Eye (tissue), 1 donor: Measurements from ENCODE around the gene STXBP1.

ENCODE experiments used
- DNase-seq: peaks from one replicate; pipeline ENCODE4 v3.0.0-alpha.2; 2015

Gene STXBP1

GRCh38 chr9:127660886-127661741 lies 49.0 kb downstream of the STXBP1 start:
- DNase-seq = peak; percentile 89

GRCh38 chr9:127662617-127663016 lies 50.5 kb downstream of the STXBP1 start:
- DNase-seq = no peak

GRCh38 chr9:127664324-127664677 lies 52.2 kb downstream of the STXBP1 start:
- DNase-seq = no peak

GRCh38 chr9:127664678-127665507 lies 52.8 kb downstream of the STXBP1 start:
- peak; percentile 89 for DNase-seq

- DNase-seq = peak; percentile 19
Measured at GRCh38 chr9:127667127-127667844, 55.2 kb downstream of the STXBP1 start.

- no peak for DNase-seq
Measured at GRCh38 chr9:127667906-127668305, 55.8 kb downstream of the STXBP1 start.

- no peak for DNase-seq
Measured at GRCh38 chr9:127673234-127673633, 61.2 kb downstream of the STXBP1 start.

GRCh38 chr9:127676638-127677037 lies 64.6 kb downstream of the STXBP1 start:
- no peak for DNase-seq

GRCh38 chr9:127679506-127679905 lies 67.4 kb downstream of the STXBP1 start:
- DNase-seq = no peak

- DNase-seq = no peak
Measured at GRCh38 chr9:127680226-127680625, 68.1 kb downstream of the STXBP1 start.

GRCh38 chr9:127680846-127681245 lies 68.8 kb downstream of the STXBP1 start:
- DNase-seq = no peak

- no peak for DNase-seq
Measured at GRCh38 chr9:127682351-127683136, 70.5 kb downstream of the STXBP1 start.

- no peak for DNase-seq
Measured at GRCh38 chr9:127683723-127684122, 71.6 kb downstream of the STXBP1 start.

- DNase-seq = no peak
Measured at GRCh38 chr9:127684576-127684975, 72.5 kb downstream of the STXBP1 start.

GRCh38 chr9:127686461-127687393 lies 74.7 kb downstream of the STXBP1 start:
- no peak for DNase-seq

GRCh38 chr9:127689329-127690000 lies 77.4 kb downstream of the STXBP1 start:
- no peak for DNase-seq

GRCh38 chr9:127690735-127691134 lies 78.7 kb downstream of the STXBP1 start:
- no peak for DNase-seq

GRCh38 chr9:127692071-127692470 lies 80.0 kb downstream of the STXBP1 start:
- DNase-seq = no peak

GRCh38 chr9:127693143-127693542 lies 81.1 kb downstream of the STXBP1 start:
- DNase-seq = no peak

GRCh38 chr9:127693697-127694096 lies 81.6 kb downstream of the STXBP1 start:
- DNase-seq = no peak
